Left ventricle myocardium inferior (tissue), 1 donor: Measurements from ENCODE around the gene ARGLU1. TPM values are rescaled to one million over a fixed set of nuclear protein-coding genes. Genes with fewer than 3 reads are reported as not detected.

ENCODE experiments used
- DNase-seq: peaks from one replicate; pipeline ENCODE4 v3.0.0-alpha.2; 2020
- H3K27ac ChIP-seq: fragments of 200-600 bp; replicated peaks from 2 replicates; pipeline ENCODE4 v1.8.0; 2021
- H3K27me3 ChIP-seq: fragments of 200-600 bp; 2 replicates; pipeline ENCODE4 v1.8.0; 2021; ENCODE audit warnings: low read depth
- H3K36me3 ChIP-seq: fragments of 200-600 bp; 2 replicates; pipeline ENCODE4 v1.8.0; 2021
- H3K4me1 ChIP-seq: fragments of 200-600 bp; 2 replicates; pipeline ENCODE4 v1.8.0; 2021
- H3K4me3 ChIP-seq: fragments of 200-600 bp; 2 replicates; pipeline ENCODE4 v1.8.0; 2021; ENCODE audit warnings: mild to moderate bottlenecking, moderate library complexity
- H3K9me3 ChIP-seq: fragments of 200-600 bp; replicated peaks from 2 replicates; pipeline ENCODE4 v1.8.0; 2021
- CTCF ChIP-seq: fragments of 200-600 bp; IDR thresholded peaks from 2 replicates; pipeline ENCODE4 v1.8.0; 2021; ENCODE audit warnings: antibody characterized with exemption, mild to moderate bottlenecking, borderline replicate concordance
- intact Hi-C: fragments of 100-400 bp; cut with micrococcal nuclease; formaldehyde crosslinking; loops from one replicate; pipeline ENCODE4 v1.11.0; 2022
- total RNA-seq: library from RNA; stranded (reverse); fragmentation: NEBNext Ultra II Directional; extraction: Animal tissue kit (Norgen Biotek cat#: 25700); gene quantifications from one replicate; pipeline ENCODE4 v1.2.1, GENCODE V29; 2021
- donor health status: DM: no; HTN: yes; CAD: no; lungs with severe emphysema.

Gene ARGLU1
- total RNA-seq, 1 donor from 2014 or later, result 29.0 TPM

GRCh38 chr13:106594980-106595379, 27.0 kb upstream of the ARGLU1 start:
- peaks cover 18% of the 10 kb centered on the region for H3K4me1 ChIP-seq
- H3K9me3 ChIP-seq, result no peaks in the 10 kb centered on the region
- TF ChIP-seq CTCF, result no peak
- H3K4me3 ChIP-seq, result no peak overlapping the region
- no peaks in the 10 kb centered on the region for H3K27me3 ChIP-seq
- no peak overlapping the region for H3K27ac ChIP-seq
- intact Hi-C loops, result no loop called here
- DNase-seq, result no peak
- no peaks in the 10 kb centered on the region for H3K36me3 ChIP-seq

GRCh38 chr13:106593132-106593531, 25.2 kb upstream of the ARGLU1 start:
- Histone ChIP-seq H3K27ac (no peak overlapping the region), H3K4me3 (no peak overlapping the region), H3K36me3 (no peaks in the 10 kb centered on the region), H3K4me1 (peaks cover 24% of the 10 kb centered on the region), H3K27me3 (no peaks in the 10 kb centered on the region), H3K9me3 (no peaks in the 10 kb centered on the region)
- no peak for TF ChIP-seq CTCF
- DNase-seq, result no peak
- intact Hi-C loops, result no loop called here

GRCh38 chr13:106591299-106591698, 23.4 kb upstream of the ARGLU1 start:
- H3K4me1 ChIP-seq, result peaks cover 15% of the 10 kb centered on the region
- no peak for TF ChIP-seq CTCF
- intact Hi-C loops, result no loop called here
- H3K36me3 ChIP-seq, result no peaks in the 10 kb centered on the region
- H3K27ac ChIP-seq, result no peak overlapping the region
- H3K4me3 ChIP-seq, result no peak overlapping the region
- H3K27me3 ChIP-seq, result no peaks in the 10 kb centered on the region
- DNase-seq, result no peak
- H3K9me3 ChIP-seq, result peaks cover 1% of the 10 kb centered on the region

DNA sequence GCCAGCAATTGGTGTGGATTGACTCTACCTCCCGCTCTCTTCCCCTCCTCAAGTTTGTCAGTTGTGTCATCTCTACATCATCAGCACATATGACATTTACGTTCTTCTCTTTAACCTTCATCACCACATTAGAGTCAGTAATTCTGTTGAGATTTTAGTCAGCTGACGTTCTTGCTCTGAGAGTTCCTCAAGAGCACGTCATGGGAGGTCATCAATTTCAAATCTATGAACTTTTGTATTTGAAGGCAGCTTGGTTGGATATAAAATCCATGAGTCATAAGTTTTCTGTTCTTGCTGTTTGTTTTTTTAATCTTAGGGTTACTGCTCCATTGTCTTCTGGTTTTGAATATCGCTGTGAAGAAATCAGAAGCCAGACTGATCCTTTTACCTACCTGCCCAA, 21.8 kb upstream of the ARGLU1 start:
- no peaks in the 10 kb centered on the region for H3K27me3 ChIP-seq
- H3K9me3 ChIP-seq, result peaks cover 17% of the 10 kb centered on the region
- H3K27ac ChIP-seq, result peak overlapping the region; percentile 70
- TF ChIP-seq CTCF, result no peak
- DNase-seq, result no peak
- H3K4me1 ChIP-seq, result peaks cover 14% of the 10 kb centered on the region
- H3K36me3 ChIP-seq, result no peaks in the 10 kb centered on the region
- intact Hi-C loops, result no loop called here
- no peak overlapping the region for H3K4me3 ChIP-seq

- H3K9me3 ChIP-seq, result peaks cover 17% of the 10 kb centered on the region
- DNase-seq, result no peak
- no peaks in the 10 kb centered on the region for H3K27me3 ChIP-seq
- no peaks in the 10 kb centered on the region for H3K36me3 ChIP-seq
- intact Hi-C loops, result no loop called here
- H3K4me1 ChIP-seq, result peaks cover 14% of the 10 kb centered on the region
- no peak for TF ChIP-seq CTCF
- no peak overlapping the region for H3K4me3 ChIP-seq
- peak overlapping the region; percentile 70 for H3K27ac ChIP-seq
Observed at GRCh38 chr13:106588367-106588766, 20.4 kb upstream of the ARGLU1 start.

DNA sequence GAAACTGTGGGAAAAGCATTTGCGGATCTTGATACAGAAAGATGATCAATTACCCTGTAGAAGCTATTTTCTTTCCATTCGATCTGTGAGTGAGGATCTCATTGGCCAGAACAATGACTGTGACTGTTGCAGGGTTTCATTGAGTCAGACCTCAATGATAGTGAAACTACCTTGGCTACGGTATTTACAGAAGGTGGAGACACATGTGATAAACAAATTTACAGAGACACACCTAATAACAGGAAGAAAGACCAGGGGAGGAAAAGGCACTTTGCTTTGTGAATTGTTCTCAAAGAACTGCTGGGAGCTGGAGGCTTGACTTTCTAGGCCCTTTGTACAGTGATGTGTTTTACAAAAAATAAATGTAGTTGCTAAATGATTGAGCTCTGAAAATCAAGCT, 19.9 kb upstream of the ARGLU1 start:
- Histone ChIP-seq H3K4me1 (peaks cover 14% of the 10 kb centered on the region), H3K27ac (peak overlapping the region; percentile 70), H3K27me3 (no peaks in the 10 kb centered on the region), H3K9me3 (peaks cover 17% of the 10 kb centered on the region), H3K4me3 (no peak overlapping the region), H3K36me3 (no peaks in the 10 kb centered on the region)
- no peak for TF ChIP-seq CTCF
- intact Hi-C loops, result no loop called here
- DNase-seq, result no peak
